Tongue (tissue), 2 donors: ENCODE data around the gene TCF4. TPM values are rescaled to one million over a fixed set of nuclear protein-coding genes. Genes with fewer than 3 reads are reported as not detected.
"Not testable (repeated sequence)": the region's sequence is repeated elsewhere in the genome, so short reads cannot be mapped to it uniquely, and the experiment has no call there.

Experiments used
- DNase-seq: peaks from one replicate; pipeline ENCODE4 v3.0.0-alpha.2; 2015
- total RNA-seq: library from RNA; depleted of rRNA; stranded (reverse); fragments of >200 nt; gene quantifications from one replicate; pipeline ENCODE4 v1.2.3, GENCODE V29; 2014

Gene TCF4
- total RNA-seq, 1 donor from 2014 or later = 301 TPM

- no peak for DNase-seq
These were observed 112.5 kb downstream of the TCF4 start for GRCh38 chr18:55475467-55475866.

- DNase-seq = no peak
These were observed 114.4 kb downstream of the TCF4 start for GRCh38 chr18:55473560-55473959.

- DNase-seq = no peak
These were observed 114.9 kb downstream of the TCF4 start for GRCh38 chr18:55473058-55473457.

GRCh38 chr18:55470826-55471225 is 117.2 kb downstream of the TCF4 start:
- DNase-seq = no peak

- not testable (repeated sequence) for DNase-seq
These were observed 118.9 kb downstream of the TCF4 start for GRCh38 chr18:55469134-55469533.

- no peak for DNase-seq
These were observed 121.2 kb downstream of the TCF4 start for GRCh38 chr18:55466789-55467188.

GRCh38 chr18:55465313-55465712 is 122.7 kb downstream of the TCF4 start:
- no peak for DNase-seq

GRCh38 chr18:55464581-55464980 is 123.4 kb downstream of the TCF4 start:
- DNase-seq = no peak

- DNase-seq = peak; percentile 88
These were observed 125.3 kb downstream of the TCF4 start for GRCh38 chr18:55462652-55463051.

- DNase-seq = no peak
These were observed 126.1 kb downstream of the TCF4 start for GRCh38 chr18:55461848-55462247.

- DNase-seq = peak; percentile 30
These were observed 129.4 kb downstream of the TCF4 start for GRCh38 chr18:55458456-55459203.

GRCh38 chr18:55457028-55457427 is 131.0 kb downstream of the TCF4 start:
- no peak for DNase-seq

- DNase-seq = peak; percentile 38
These were observed 132.1 kb downstream of the TCF4 start for GRCh38 chr18:55455938-55456337.

- DNase-seq = no peak
These were observed 134.8 kb downstream of the TCF4 start for GRCh38 chr18:55453186-55453585.

- peak; percentile 71 for DNase-seq
These were observed 135.8 kb downstream of the TCF4 start for GRCh38 chr18:55452123-55452611.

- no peak for DNase-seq
These were observed 138.4 kb downstream of the TCF4 start for GRCh38 chr18:55449412-55450140.

GRCh38 chr18:55448420-55448819 is 139.6 kb downstream of the TCF4 start:
- no peak for DNase-seq

- DNase-seq = no peak
These were observed 140.3 kb downstream of the TCF4 start for GRCh38 chr18:55447672-55448018.

GRCh38 chr18:55446996-55447671 is 140.9 kb downstream of the TCF4 start:
- no peak for DNase-seq

- no peak for DNase-seq
These were observed 143.5 kb downstream of the TCF4 start for GRCh38 chr18:55444536-55444935.

GRCh38 chr18:55443776-55444175 is 144.2 kb downstream of the TCF4 start:
- DNase-seq = no peak

- no peak for DNase-seq
These were observed 145.4 kb downstream of the TCF4 start for GRCh38 chr18:55442561-55442960.

- DNase-seq = no peak
These were observed 147.0 kb downstream of the TCF4 start for GRCh38 chr18:55440988-55441387.
